ENCODE data around the gene CYB561.
"Not testable (repeated sequence)": the region's sequence is repeated elsewhere in the genome, so short reads cannot be mapped to it uniquely, and the experiment has no call there.

Gene CYB561

DNA sequence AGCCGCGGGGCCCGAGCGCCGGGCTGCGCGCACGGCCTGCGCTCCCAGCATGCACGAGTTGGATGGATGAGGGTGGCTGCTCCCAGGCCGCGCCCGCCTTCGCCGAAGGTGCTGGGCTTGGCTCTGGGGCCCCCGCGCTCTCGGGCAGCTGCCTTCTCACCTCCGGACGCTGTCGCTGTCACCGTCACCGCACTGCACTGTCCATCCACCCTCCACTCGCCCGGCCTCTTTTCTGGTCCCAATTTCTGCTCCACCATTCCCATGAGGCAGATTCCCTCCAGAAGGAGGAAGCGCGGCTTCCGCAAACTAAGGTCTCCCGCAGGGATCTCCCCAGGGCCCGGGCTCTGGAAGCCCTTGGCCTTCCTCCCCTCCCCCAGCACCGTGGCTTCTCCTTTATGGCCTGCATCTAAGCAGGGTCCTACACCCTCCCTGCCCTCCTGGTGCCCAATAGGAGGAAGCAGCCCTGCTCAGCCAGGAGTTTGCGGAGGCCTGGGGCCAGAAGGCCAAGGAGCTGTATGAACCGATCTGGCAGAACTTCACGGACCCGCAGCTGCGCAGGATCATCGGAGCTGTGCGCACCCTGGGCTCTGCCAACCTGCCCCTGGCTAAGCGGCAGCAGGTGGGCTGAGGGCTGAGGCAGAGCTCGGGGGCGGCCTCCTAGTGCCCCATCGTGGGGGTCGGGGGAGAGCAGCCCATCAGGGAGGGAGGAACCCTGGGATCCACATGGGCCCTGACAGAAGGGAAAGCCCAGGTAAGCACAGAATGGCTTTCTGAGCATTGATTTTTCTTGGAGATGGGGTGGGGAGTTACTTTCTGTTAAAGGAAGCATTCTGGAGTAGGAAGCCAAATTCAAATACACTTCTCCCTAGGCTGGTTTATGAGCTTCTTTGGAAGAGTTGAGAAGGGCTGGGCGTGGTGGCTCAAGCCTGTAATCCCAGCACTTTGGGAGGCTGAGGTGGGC, 31.7 kb upstream of the CYB561 start:
- Histone ChIP-seq H3K9me3 (replicated peaks; ENCODE audit: low read length) (no peaks in the 10 kb centered on the region), H3K4me3 (ENCODE audit: low read length) (peak overlapping the region; percentile 71), H3K9ac (ENCODE audit: low read depth, low read length) (no peak overlapping the region), H3K4me1 (ENCODE audit: control insufficient read depth, insufficient read depth, low read length) (peaks cover 21% of the 10 kb centered on the region), H3K36me3 (ENCODE audit: insufficient read depth, low read length) (no peaks in the 10 kb centered on the region), H3K27me3 (ENCODE audit: control insufficient read depth, insufficient read depth, low read length) (peaks cover 17% of the 10 kb centered on the region), H3K4me2 (ENCODE audit: low read length) (peak overlapping the region; percentile 96)

GRCh38 chr17:63476854-63477479, 30.9 kb upstream of the CYB561 start, which contains the start of gene ACE:
Gene ACE, plus strand, starts transcription at chr17:63477061. Its CDS starts 34 bp downstream, at chr17:63477095.
- Histone ChIP-seq H3K27me3 (ENCODE audit: control insufficient read depth, insufficient read depth, low read length) (peaks cover 18% of the 10 kb centered on the region), H3K4me3 (ENCODE audit: low read length) (peak within 1 kb of the TSS; percentile 71), H3K4me1 (ENCODE audit: control insufficient read depth, insufficient read depth, low read length) (peaks cover 21% of the 10 kb centered on the region), H3K9me3 (replicated peaks; ENCODE audit: low read length) (no peaks in the 10 kb centered on the region), H3K36me3 (ENCODE audit: insufficient read depth, low read length) (no peaks in the 10 kb centered on the region), H3K9ac (ENCODE audit: low read depth, low read length) (no peak within 1 kb of the TSS), H3K4me2 (ENCODE audit: low read length) (peak within 1 kb of the TSS; percentile 96)

DNA sequence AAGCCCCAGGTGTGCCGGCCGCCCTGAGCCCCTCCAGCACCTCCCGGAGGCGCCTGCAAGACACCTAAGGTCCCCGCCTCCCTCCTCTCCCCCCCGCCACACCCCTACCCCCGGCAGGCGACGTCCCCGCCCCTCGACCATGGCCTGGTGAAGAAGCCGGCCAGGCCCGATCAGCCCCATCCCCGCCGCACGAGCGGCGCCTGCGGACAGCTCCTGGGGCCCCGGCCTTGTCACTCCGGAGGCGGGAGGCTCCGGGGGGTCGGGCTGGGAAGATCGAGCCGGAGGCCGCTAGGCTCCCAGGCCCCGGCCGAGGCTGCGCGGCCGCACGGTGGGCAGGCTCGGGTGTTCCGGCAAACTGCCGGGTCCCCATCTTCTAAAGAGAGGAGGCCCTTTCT, 30.4 kb upstream of the CYB561 start:
- Histone ChIP-seq H3K4me1 (ENCODE audit: control insufficient read depth, insufficient read depth, low read length) (peaks cover 21% of the 10 kb centered on the region), H3K27me3 (ENCODE audit: control insufficient read depth, insufficient read depth, low read length) (peaks cover 20% of the 10 kb centered on the region), H3K4me3 (ENCODE audit: low read length) (peak overlapping the region; percentile 71), H3K36me3 (ENCODE audit: insufficient read depth, low read length) (no peaks in the 10 kb centered on the region), H3K9ac (ENCODE audit: low read depth, low read length) (no peak overlapping the region), H3K4me2 (ENCODE audit: low read length) (peak overlapping the region; percentile 96), H3K9me3 (replicated peaks; ENCODE audit: low read length) (no peaks in the 10 kb centered on the region)

- Histone ChIP-seq H3K4me1 (ENCODE audit: control insufficient read depth, insufficient read depth, low read length) (peaks cover 21% of the 10 kb centered on the region), H3K9me3 (replicated peaks; ENCODE audit: low read length) (no peaks in the 10 kb centered on the region), H3K4me2 (ENCODE audit: low read length) (no peak overlapping the region), H3K27me3 (ENCODE audit: control insufficient read depth, insufficient read depth, low read length) (peaks cover 20% of the 10 kb centered on the region), H3K4me3 (ENCODE audit: low read length) (no peak overlapping the region), H3K36me3 (ENCODE audit: insufficient read depth, low read length) (no peaks in the 10 kb centered on the region), H3K9ac (ENCODE audit: low read depth, low read length) (no peak overlapping the region)
These were observed 29.6 kb upstream of the CYB561 start for GRCh38 chr17:63475491-63476412.

DNA sequence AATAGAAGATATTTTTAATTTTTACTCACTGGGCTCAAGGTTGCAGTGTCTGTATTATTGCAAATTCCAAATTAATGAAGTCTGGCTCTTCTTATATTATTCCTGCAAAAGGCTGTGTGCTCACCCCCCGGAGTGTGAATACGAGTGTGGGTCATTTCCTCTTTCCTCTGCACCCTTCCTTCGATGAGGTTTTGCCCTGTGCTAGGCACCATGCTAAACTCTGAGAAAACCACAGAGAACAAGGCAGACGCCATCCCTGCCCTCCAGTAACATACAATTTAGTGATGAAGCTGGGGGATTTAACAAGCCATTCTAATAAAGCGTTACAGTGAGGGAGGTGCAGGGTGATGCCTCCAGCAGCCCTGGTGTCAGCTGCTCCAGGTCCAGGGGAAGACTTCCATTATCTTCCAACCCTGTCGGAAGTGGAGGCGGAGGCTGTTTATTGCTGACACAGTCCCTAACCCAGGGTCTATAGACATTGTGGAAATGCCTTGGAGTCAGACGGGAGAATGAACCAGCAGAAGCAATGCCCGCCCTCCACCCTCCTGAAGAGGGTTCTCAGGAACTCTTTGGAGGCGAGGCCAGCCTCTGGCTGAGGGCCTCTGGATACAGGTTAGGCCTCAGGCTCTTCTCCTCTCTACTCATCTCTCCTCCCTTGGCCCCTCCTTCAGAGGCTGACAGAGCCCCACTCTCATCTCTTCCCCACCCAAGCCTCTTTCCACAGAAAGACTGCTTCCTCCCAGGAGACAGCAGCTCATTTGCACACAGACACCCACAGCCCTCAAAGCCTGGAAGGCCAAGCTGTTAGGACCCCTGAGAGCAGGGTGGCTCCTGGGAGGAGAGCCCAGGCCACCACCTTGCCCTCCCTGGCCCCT, 28.7 kb upstream of the CYB561 start:
- H3K27me3 ChIP-seq (ENCODE audit: control insufficient read depth, insufficient read depth, low read length) = peaks cover 26% of the 10 kb centered on the region
- peaks cover 21% of the 10 kb centered on the region for H3K4me1 ChIP-seq (ENCODE audit: control insufficient read depth, insufficient read depth, low read length)
- H3K36me3 ChIP-seq (ENCODE audit: insufficient read depth, low read length) = no peaks in the 10 kb centered on the region
- no peak overlapping the region for H3K4me2 ChIP-seq (ENCODE audit: low read length)
- no peak overlapping the region for H3K4me3 ChIP-seq (ENCODE audit: low read length)
- no peak overlapping the region for H3K9ac ChIP-seq (ENCODE audit: low read depth, low read length)
- no peaks in the 10 kb centered on the region for H3K9me3 ChIP-seq (replicated peaks; ENCODE audit: low read length)

GRCh38 chr17:63474174-63474573, 28.1 kb upstream of the CYB561 start:
- Histone ChIP-seq H3K4me3 (ENCODE audit: low read length) (no peak overlapping the region), H3K4me2 (ENCODE audit: low read length) (no peak overlapping the region), H3K27me3 (ENCODE audit: control insufficient read depth, insufficient read depth, low read length) (peaks cover 26% of the 10 kb centered on the region), H3K4me1 (ENCODE audit: control insufficient read depth, insufficient read depth, low read length) (peaks cover 21% of the 10 kb centered on the region), H3K9me3 (replicated peaks; ENCODE audit: low read length) (no peaks in the 10 kb centered on the region), H3K9ac (ENCODE audit: low read depth, low read length) (no peak overlapping the region), H3K36me3 (ENCODE audit: insufficient read depth, low read length) (no peaks in the 10 kb centered on the region)

- H3K27me3 ChIP-seq (ENCODE audit: control insufficient read depth, insufficient read depth, low read length) = peaks cover 13% of the 10 kb centered on the region
- H3K9me3 ChIP-seq (replicated peaks; ENCODE audit: low read length); H3K36me3 ChIP-seq (ENCODE audit: insufficient read depth, low read length); H3K4me3 ChIP-seq (ENCODE audit: low read length); H3K4me1 ChIP-seq (ENCODE audit: control insufficient read depth, insufficient read depth, low read length); H3K9ac ChIP-seq (ENCODE audit: low read depth, low read length); H3K4me2 ChIP-seq (ENCODE audit: low read length): not testable (repeated sequence)
These were observed 22.0 kb upstream of the CYB561 start for GRCh38 chr17:63468099-63468498.

GRCh38 chr17:63464691-63465236, 18.7 kb upstream of the CYB561 start:
- H3K9ac ChIP-seq (ENCODE audit: low read depth, low read length) = no peak overlapping the region
- H3K36me3 ChIP-seq (ENCODE audit: insufficient read depth, low read length) = no peaks in the 10 kb centered on the region
- H3K4me3 ChIP-seq (ENCODE audit: low read length) = no peak overlapping the region
- H3K4me2 ChIP-seq (ENCODE audit: low read length) = no peak overlapping the region
- no peaks in the 10 kb centered on the region for H3K9me3 ChIP-seq (replicated peaks; ENCODE audit: low read length)
- peaks cover 4% of the 10 kb centered on the region for H3K27me3 ChIP-seq (ENCODE audit: control insufficient read depth, insufficient read depth, low read length)
- H3K4me1 ChIP-seq (ENCODE audit: control insufficient read depth, insufficient read depth, low read length) = peaks cover 13% of the 10 kb centered on the region

- H3K4me1 ChIP-seq (ENCODE audit: control insufficient read depth, insufficient read depth, low read length) = peaks cover 13% of the 10 kb centered on the region
- H3K9ac ChIP-seq (ENCODE audit: low read depth, low read length) = no peak overlapping the region
- H3K4me2 ChIP-seq (ENCODE audit: low read length) = no peak overlapping the region
- H3K27me3 ChIP-seq (ENCODE audit: control insufficient read depth, insufficient read depth, low read length) = peaks cover 4% of the 10 kb centered on the region
- H3K9me3 ChIP-seq (replicated peaks; ENCODE audit: low read length) = no peaks in the 10 kb centered on the region
- no peaks in the 10 kb centered on the region for H3K36me3 ChIP-seq (ENCODE audit: insufficient read depth, low read length)
- H3K4me3 ChIP-seq (ENCODE audit: low read length) = no peak overlapping the region
These were observed 17.7 kb upstream of the CYB561 start for GRCh38 chr17:63463771-63464170.

GRCh38 chr17:63460018-63460417, 13.9 kb upstream of the CYB561 start:
- H3K4me3 ChIP-seq (ENCODE audit: low read length) = no peak overlapping the region
- H3K36me3 ChIP-seq (ENCODE audit: insufficient read depth, low read length) = no peaks in the 10 kb centered on the region
- H3K4me1 ChIP-seq (ENCODE audit: control insufficient read depth, insufficient read depth, low read length) = peaks cover 13% of the 10 kb centered on the region
- H3K4me2 ChIP-seq (ENCODE audit: low read length) = no peak overlapping the region
- no peak overlapping the region for H3K9ac ChIP-seq (ENCODE audit: low read depth, low read length)
- H3K9me3 ChIP-seq (replicated peaks; ENCODE audit: low read length) = no peaks in the 10 kb centered on the region
- H3K27me3 ChIP-seq (ENCODE audit: control insufficient read depth, insufficient read depth, low read length) = peaks cover 2% of the 10 kb centered on the region

All from skeletal muscle satellite cell (primary cell).